PC-9 (cell line): ENCODE results near the gene NRK. TPM values are rescaled to one million over a fixed set of nuclear protein-coding genes. Genes with fewer than 3 reads are reported as not detected.

Source experiments
- BruUV-seq: library from RNA; stranded (reverse); fragments of 400-500 nt; replicated peaks from 2 replicates; lab custom pipeline; 2021; lab: Mats Ljungman, UMichigan
- CTCF ChIA-PET: fragments of 300-600 bp; sonication (Branson Sonifier 250); formaldehyde crosslinking; loops from one replicate; lab custom pipeline; 2022; ENCODE audit warnings: antibody characterized with exemption; lab: Charles Lee
- POLR2A ChIA-PET: fragments of 300-600 bp; sonication (Branson Sonifier 250); formaldehyde crosslinking; loops from one replicate; lab custom pipeline; 2022; ENCODE audit warnings: antibody characterized with exemption; ENCODE audit not compliant: unreplicated experiment; lab: Charles Lee
- DNase-seq, 2 experiments: peaks; one replicate each; pipeline versions ENCODE4 v3.0.0 to v3.0.0-alpha.2; 2015 to 2022; ENCODE audit warnings: mixed read lengths in 1 of 2
- H2AFZ ChIP-seq: fragments of 200-600 bp; sonication (generic); 2 replicates; pipeline ENCODE4 v1.8.1; 2017; ENCODE audit warnings: antibody characterized with exemption
- H3F3A ChIP-seq: fragments of 200-600 bp; sonication (generic); 2 replicates; pipeline ENCODE4 v1.8.1; 2017; ENCODE audit warnings: antibody characterized with exemption, mild to moderate bottlenecking, low read depth; ENCODE audit not compliant: insufficient read depth
- H3K27ac ChIP-seq: fragments of 200-600 bp; sonication (generic); 2 replicates; pipeline ENCODE4 v1.6.1; 2016; ENCODE audit warnings: mixed run types
- H3K27me3 ChIP-seq: fragments of 200-600 bp; sonication (generic); 2 replicates; pipeline ENCODE4 v1.6.1; 2016; ENCODE audit warnings: low read depth, mixed run types; ENCODE audit not compliant: insufficient read depth
- H3K36me3 ChIP-seq: fragments of 200-600 bp; sonication (generic); 2 replicates; pipeline ENCODE4 v1.6.1; 2016; ENCODE audit warnings: low read depth, mixed run types
- H3K4me1 ChIP-seq: fragments of 200-600 bp; sonication (generic); replicated peaks from 2 replicates; pipeline ENCODE4 v1.6.1; 2016; ENCODE audit warnings: mixed run types; ENCODE audit not compliant: insufficient read depth
- H3K4me2 ChIP-seq: fragments of 200-600 bp; sonication (generic); 2 replicates; pipeline ENCODE4 v1.6.1; 2017; ENCODE audit warnings: mixed run types
- H3K4me3 ChIP-seq: fragments of 200-600 bp; sonication (generic); 2 replicates; pipeline ENCODE4 v1.6.1; 2016; ENCODE audit warnings: mixed run types
- H3K79me2 ChIP-seq: fragments of 200-600 bp; sonication (generic); 2 replicates; pipeline ENCODE4 v1.6.1; 2017; ENCODE audit warnings: low read depth, mixed run types
- H3K9me2 ChIP-seq: fragments of 200-600 bp; sonication (generic); 2 replicates; pipeline ENCODE4 v1.8.1; 2017; ENCODE audit warnings: mild to moderate bottlenecking; ENCODE audit not compliant: insufficient read depth
- H3K9me3 ChIP-seq: fragments of 200-600 bp; sonication (generic); 2 replicates; pipeline ENCODE4 v1.8.1; 2016; ENCODE audit warnings: low read depth; ENCODE audit not compliant: insufficient read depth
- H4K20me1 ChIP-seq: fragments of 200-600 bp; sonication (generic); 2 replicates; pipeline ENCODE4 v1.8.1; 2017; ENCODE audit not compliant: insufficient read depth
- EZH2 ChIP-seq: fragments of 200-600 bp; sonication (generic); IDR thresholded peaks from 2 replicates; pipeline ENCODE4 v1.8.0; 2017; ENCODE audit warnings: antibody characterized with exemption, low read depth
- intact Hi-C: fragments of 100-400 bp; cut with micrococcal nuclease; formaldehyde crosslinking; loops from one replicate; pipeline ENCODE4 v1.10.0; 2022; ENCODE audit not compliant: unreplicated experiment
- total RNA-seq: library from RNA; stranded (reverse); gene quantifications from 2 replicates; pipeline ENCODE4 v1.2.3, GENCODE V29; 2021
- TF ChIP-seq, protein P1 (sequence below): fragments of 200-600 bp; sonication (generic); conservative IDR thresholded peaks from 2 replicates; pipeline ENCODE4 v1.6.1; 2017; ENCODE audit warnings: mixed run types, antibody characterized with exemption, mild to moderate bottlenecking, moderate library complexity

The NRK gene
- total RNA-seq, 1 experiment from 2014 or later = 0.24 TPM

DNA sequence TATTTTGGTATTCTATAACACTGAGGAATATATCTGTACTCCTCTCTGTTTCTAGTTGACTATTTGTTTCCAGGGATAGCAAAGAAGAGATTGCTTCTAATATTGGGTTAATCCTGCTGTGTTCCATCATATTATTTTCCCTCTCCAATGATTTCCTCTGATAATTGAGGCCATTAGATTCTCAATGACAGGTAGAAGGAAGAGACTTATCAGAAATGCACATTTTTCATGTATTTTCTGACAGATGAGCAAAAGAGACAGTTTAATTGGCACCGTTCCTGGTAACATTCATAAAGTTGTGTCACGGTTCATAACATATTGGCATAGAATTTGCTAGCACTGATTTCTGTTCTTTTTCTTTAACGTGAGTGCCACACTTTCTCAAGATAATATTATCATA is 58.2 kb downstream of the NRK start:
- Histone ChIP-seq H3K4me2 (no peak overlapping the region), H3K9me3 (no peaks in the 10 kb centered on the region), H2AFZ (no peak overlapping the region), H3K27ac (no peak overlapping the region), H3K79me2 (no peaks in the 10 kb centered on the region), H3K9me2 (no peaks in the 10 kb centered on the region), H3K27me3 (no peaks in the 10 kb centered on the region), H3K36me3 (no peaks in the 10 kb centered on the region), H3F3A (no peaks in the 10 kb centered on the region), H3K4me1 (no peaks in the 10 kb centered on the region), H3K4me3 (no peak overlapping the region), H4K20me1 (no peaks in the 10 kb centered on the region)
- no peak for DNase-seq
- no TSS peak for BruUV-seq
- ChIA-PET CTCF (no interaction called here), POLR2A (no interaction called here)
- intact Hi-C loops = no loop called here
- no peak for TF ChIP-seq EZH2
- TF ChIP-seq, protein P1, sequence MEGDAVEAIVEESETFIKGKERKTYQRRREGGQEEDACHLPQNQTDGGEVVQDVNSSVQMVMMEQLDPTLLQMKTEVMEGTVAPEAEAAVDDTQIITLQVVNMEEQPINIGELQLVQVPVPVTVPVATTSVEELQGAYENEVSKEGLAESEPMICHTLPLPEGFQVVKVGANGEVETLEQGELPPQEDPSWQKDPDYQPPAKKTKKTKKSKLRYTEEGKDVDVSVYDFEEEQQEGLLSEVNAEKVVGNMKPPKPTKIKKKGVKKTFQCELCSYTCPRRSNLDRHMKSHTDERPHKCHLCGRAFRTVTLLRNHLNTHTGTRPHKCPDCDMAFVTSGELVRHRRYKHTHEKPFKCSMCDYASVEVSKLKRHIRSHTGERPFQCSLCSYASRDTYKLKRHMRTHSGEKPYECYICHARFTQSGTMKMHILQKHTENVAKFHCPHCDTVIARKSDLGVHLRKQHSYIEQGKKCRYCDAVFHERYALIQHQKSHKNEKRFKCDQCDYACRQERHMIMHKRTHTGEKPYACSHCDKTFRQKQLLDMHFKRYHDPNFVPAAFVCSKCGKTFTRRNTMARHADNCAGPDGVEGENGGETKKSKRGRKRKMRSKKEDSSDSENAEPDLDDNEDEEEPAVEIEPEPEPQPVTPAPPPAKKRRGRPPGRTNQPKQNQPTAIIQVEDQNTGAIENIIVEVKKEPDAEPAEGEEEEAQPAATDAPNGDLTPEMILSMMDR = no peak

DNA sequence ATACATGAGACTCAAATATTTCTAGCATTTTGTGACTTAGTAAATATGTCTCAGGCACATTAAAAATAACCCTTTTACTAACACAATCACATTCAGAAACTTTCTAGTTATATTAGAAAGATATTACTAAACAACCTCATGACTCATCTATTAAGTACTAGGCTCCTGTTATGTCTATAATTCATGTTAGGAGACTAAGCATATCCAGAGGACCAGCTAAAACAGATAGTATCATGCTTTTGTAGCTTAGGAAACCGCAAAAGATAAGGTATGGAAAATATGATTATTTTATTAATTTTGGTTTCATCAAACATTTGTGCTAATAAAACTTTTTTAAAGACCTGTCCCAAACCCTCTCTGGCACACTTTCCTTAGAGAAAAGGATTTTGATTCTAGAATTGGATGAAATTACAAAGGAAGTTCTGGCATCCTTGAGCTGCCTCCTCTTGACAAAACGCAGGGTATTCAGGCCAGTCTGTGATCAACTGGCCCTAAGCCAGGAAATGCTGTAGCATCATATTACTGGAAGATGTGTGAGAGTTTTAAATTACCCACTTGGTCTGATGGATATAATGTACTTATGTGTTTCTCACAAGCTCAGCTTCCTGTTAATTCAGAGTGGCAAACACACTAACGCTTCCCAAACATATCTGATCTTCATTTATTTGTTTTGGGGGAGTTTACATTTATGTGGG is 60.4 kb downstream of the NRK start:
- Histone ChIP-seq H3K4me3 (no peak overlapping the region), H3F3A (no peaks in the 10 kb centered on the region), H2AFZ (no peak overlapping the region), H3K9me3 (no peaks in the 10 kb centered on the region), H4K20me1 (no peaks in the 10 kb centered on the region), H3K9me2 (no peaks in the 10 kb centered on the region), H3K36me3 (no peaks in the 10 kb centered on the region), H3K4me2 (no peak overlapping the region), H3K4me1 (no peaks in the 10 kb centered on the region), H3K79me2 (no peaks in the 10 kb centered on the region), H3K27ac (no peak overlapping the region), H3K27me3 (no peaks in the 10 kb centered on the region)
- CTCF ChIA-PET = no interaction called here
- intact Hi-C loops = no loop called here
- no TSS peak for BruUV-seq
- POLR2A ChIA-PET = no interaction called here
- TF ChIP-seq EZH2 = no peak
- TF ChIP-seq, protein P1 = no peak
- no peak for DNase-seq

DNA sequence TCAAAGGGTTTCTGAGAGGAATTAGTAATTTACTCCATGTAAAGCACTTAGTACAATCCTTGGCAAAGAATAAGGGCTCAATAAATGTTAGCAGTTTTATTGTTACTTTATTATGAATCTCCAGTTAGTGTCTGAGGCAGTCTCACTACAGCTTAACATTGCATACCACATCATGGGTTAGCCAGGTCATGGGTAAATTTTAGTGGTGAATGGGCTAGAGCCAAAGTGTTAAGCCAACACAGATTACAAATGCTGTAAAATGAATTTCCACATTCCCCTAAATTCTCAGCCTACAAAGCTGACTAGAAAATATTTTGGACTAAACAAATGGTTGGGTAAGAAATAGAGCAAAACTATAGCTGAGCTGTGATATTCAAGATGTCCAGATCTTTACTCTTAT is 72.4 kb downstream of the NRK start:
- no peak for DNase-seq
- Histone ChIP-seq H3F3A (no peaks in the 10 kb centered on the region), H3K79me2 (no peaks in the 10 kb centered on the region), H4K20me1 (no peaks in the 10 kb centered on the region), H3K9me3 (no peaks in the 10 kb centered on the region), H3K27me3 (no peaks in the 10 kb centered on the region), H2AFZ (no peak overlapping the region), H3K9me2 (no peaks in the 10 kb centered on the region), H3K4me2 (no peak overlapping the region), H3K27ac (no peak overlapping the region), H3K4me3 (no peak overlapping the region), H3K4me1 (no peaks in the 10 kb centered on the region), H3K36me3 (no peaks in the 10 kb centered on the region)
- CTCF ChIA-PET = no interaction called here
- intact Hi-C loops = no loop called here
- TF ChIP-seq EZH2 = no peak
- TF ChIP-seq, protein P1 = no peak
- POLR2A ChIA-PET = no interaction called here
- no TSS peak for BruUV-seq
